IPS-20b (cell line): ENCODE data around the gene A4GALT.

Experiments used
- H3K27ac ChIP-seq: one replicate; pipeline ENCODE4 v1.5.1; 2013; ENCODE audit warnings: low read length
- H3K27me3 ChIP-seq: 2 replicates; pipeline ENCODE4 v1.6.1; 2013; ENCODE audit warnings: mild to moderate bottlenecking, low read length, inconsistent platforms; ENCODE audit not compliant: insufficient read depth
- H3K36me3 ChIP-seq: 2 replicates; pipeline ENCODE4 v1.6.1; 2013; ENCODE audit warnings: low read depth, mild to moderate bottlenecking, inconsistent platforms, low read length, moderate library complexity; ENCODE audit not compliant: insufficient read depth
- H3K4me1 ChIP-seq: 2 replicates; pipeline ENCODE4 v1.6.1; 2013; ENCODE audit warnings: mild to moderate bottlenecking, control low read depth, inconsistent platforms, low read length, moderate library complexity; ENCODE audit not compliant: insufficient read depth
- H3K4me3 ChIP-seq: 2 replicates; pipeline ENCODE4 v1.5.1; 2013; ENCODE audit warnings: mild to moderate bottlenecking, low read length, inconsistent platforms
- H3K9ac ChIP-seq: 2 replicates; pipeline ENCODE4 v1.6.1; 2013; ENCODE audit warnings: low read depth, mild to moderate bottlenecking, inconsistent platforms, low read length, moderate library complexity
- H3K9me3 ChIP-seq: 2 replicates; pipeline ENCODE4 v1.6.1; 2013; ENCODE audit warnings: mild to moderate bottlenecking, low read depth, low read length, inconsistent platforms; ENCODE audit not compliant: insufficient read depth

Gene A4GALT

DNA sequence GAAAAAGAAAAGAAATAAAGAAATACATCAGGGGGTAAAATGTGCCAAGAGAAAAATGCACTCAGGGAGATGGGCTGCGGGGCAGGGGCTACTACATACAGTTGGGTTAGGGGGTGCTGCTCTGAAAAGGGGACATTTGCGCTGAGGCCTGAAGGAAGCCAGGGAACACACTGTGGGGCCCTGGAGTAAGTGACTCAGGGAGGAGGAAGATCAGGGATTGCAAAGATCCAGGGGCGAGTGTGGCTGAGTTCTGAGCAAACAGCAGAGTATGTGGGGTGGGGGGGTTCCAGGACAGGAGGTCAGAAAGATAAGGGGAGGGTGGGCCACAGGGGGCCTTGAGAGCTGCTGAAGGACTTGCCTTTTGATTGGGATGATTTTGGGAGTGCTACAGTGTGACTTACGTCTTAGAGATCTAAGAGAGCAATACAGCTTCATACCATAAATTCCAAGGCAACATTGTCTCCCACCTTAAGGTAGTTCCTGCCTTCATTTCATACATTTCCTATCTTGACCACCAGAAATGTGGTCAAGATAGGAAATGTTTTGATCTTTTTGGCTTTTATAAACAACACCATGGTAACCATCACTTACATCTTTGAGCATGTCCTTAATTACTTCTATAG is 5.8 kb downstream of the A4GALT start:
- Histone ChIP-seq H3K36me3 (no peaks in the 10 kb centered on the region), H3K9ac (no peak overlapping the region), H3K27ac (no peak overlapping the region), H3K27me3 (peaks cover 22% of the 10 kb centered on the region), H3K4me3 (no peak overlapping the region), H3K4me1 (peaks cover 8% of the 10 kb centered on the region), H3K9me3 (no peaks in the 10 kb centered on the region)

GRCh38 chr22:42714308-42714707 is 6.4 kb downstream of the A4GALT start:
- Histone ChIP-seq H3K4me3 (no peak overlapping the region), H3K27me3 (peaks cover 16% of the 10 kb centered on the region), H3K4me1 (peaks cover 8% of the 10 kb centered on the region), H3K9me3 (no peaks in the 10 kb centered on the region), H3K9ac (no peak overlapping the region), H3K36me3 (no peaks in the 10 kb centered on the region), H3K27ac (no peak overlapping the region)

DNA sequence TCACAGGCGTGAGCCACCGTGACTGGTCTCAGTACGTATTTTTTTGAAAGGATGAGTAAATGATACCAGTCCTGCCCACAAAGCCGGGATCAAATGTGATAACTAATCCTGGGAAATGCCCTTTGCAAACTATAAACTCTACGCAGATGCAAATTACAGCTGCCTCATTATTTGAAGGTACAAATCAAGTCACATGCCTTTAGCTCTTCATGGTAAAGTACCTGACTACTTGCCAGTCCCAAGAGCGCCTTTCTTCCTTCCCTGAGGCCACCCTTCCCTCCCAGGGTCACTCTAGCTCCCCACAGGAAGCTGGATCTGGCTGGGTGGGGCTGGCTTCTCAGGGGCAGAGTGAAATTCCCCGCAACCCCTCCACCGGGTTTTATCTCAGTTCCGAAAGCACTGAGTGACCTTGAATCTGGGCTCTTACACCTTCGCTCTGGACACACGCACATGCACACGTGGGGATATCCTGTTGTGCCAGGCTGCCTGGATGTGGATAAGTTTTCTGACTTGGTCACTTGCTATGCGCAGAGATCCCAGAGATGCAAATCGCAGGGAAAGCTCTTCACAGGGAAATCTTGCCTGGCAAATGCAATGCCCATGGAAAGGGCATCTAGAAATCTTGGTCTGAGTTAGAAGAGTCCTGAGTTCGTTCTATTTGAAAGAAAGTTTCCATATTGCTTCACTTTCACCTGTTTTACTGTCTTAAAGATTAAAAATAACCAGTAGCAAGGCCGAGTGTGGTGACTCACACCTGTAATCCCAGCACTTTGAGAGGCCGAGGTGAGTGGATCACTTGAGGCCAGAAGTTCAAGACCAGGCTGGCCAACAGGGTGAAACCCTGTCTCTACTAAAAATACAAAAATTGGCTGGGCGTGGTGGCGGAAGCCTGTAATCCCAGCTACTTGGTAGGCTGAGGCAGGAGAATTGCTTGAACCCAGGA is 8.5 kb downstream of the A4GALT start:
- H3K4me3 ChIP-seq, result no peak overlapping the region
- no peaks in the 10 kb centered on the region for H3K9me3 ChIP-seq
- H3K27ac ChIP-seq, result no peak overlapping the region
- H3K27me3 ChIP-seq, result no peaks in the 10 kb centered on the region
- no peaks in the 10 kb centered on the region for H3K36me3 ChIP-seq
- H3K4me1 ChIP-seq, result peaks cover 4% of the 10 kb centered on the region
- no peak overlapping the region for H3K9ac ChIP-seq

DNA sequence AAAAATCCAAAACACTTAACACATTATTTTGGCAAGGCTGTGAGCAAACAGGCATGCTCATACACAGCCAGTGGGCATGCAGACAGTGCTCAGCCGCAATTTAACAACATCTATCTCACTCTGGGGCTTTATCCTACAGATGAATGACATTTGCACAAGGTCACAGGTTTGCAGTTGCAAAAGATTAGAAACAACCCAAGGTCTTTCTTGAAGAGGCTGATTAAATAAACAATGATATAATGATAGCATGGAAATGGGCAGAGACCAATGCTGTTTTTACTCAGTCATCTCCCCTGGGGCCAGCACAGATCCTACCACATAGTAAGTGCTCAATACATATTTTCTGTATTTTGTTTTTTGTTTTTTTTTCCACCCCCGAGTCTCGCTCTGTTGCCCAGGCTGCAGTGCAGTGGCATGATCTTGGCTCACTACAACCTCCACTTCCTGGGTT is 9.4 kb downstream of the A4GALT start:
- Histone ChIP-seq H3K36me3 (no peaks in the 10 kb centered on the region), H3K4me3 (no peak overlapping the region), H3K27me3 (no peaks in the 10 kb centered on the region), H3K27ac (no peak overlapping the region), H3K9me3 (no peaks in the 10 kb centered on the region), H3K4me1 (no peaks in the 10 kb centered on the region), H3K9ac (no peak overlapping the region)

DNA sequence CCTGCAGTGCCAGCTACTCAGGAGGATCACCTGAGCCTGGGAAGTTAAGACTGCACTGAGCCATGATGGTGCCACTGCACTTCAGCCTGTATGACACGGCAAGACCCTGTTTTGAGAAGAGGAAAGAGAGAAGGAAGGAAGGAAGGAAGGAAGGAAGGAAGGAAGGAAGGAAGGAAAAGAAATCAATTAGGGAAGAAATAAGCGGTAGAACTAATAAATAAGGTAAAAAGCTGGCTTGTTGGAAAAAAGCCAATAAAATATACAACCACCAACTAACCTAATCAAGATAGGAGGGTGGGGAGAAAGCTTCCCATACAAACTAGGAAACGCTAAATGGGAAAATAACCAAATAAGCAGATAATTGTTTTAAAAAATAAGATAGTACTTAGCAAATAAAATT is 12.3 kb downstream of the A4GALT start:
- Histone ChIP-seq H3K27ac (no peak overlapping the region), H3K36me3 (no peaks in the 10 kb centered on the region), H3K9me3 (no peaks in the 10 kb centered on the region), H3K27me3 (no peaks in the 10 kb centered on the region), H3K4me1 (no peaks in the 10 kb centered on the region), H3K4me3 (no peak overlapping the region), H3K9ac (no peak overlapping the region)

DNA sequence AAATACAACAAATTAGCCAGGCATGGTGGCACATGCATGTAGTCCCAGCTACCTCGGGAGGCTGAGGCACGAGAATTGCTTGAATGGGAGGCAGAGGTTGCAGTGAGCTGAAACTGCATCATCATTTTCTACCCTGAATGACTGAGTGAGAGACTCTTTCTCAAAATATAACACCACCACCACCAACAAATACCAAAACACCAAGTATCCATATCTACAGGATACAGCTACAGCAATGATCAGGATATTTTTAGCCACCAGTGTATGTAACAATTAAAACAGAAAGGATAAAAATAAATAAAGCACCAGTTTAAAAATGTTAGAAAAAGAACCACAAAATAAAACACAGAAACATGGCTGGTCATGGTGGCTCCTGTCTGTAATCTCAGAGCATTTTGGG is 13.2 kb downstream of the A4GALT start:
- Histone ChIP-seq H3K4me3 (no peak overlapping the region), H3K9me3 (no peaks in the 10 kb centered on the region), H3K9ac (no peak overlapping the region), H3K27me3 (no peaks in the 10 kb centered on the region), H3K27ac (no peak overlapping the region), H3K36me3 (no peaks in the 10 kb centered on the region), H3K4me1 (no peaks in the 10 kb centered on the region)

- no peaks in the 10 kb centered on the region for H3K27me3 ChIP-seq
- no peak overlapping the region for H3K4me3 ChIP-seq
- peaks cover under 1% of the 10 kb centered on the region; the same call in 1 of the 2 replicates for H3K4me1 ChIP-seq
- H3K27ac ChIP-seq, result no peak overlapping the region
- no peaks in the 10 kb centered on the region for H3K36me3 ChIP-seq
- H3K9me3 ChIP-seq, result no peaks in the 10 kb centered on the region
- no peak overlapping the region for H3K9ac ChIP-seq
These were observed 15.8 kb downstream of the A4GALT start for GRCh38 chr22:42704896-42705295.

DNA sequence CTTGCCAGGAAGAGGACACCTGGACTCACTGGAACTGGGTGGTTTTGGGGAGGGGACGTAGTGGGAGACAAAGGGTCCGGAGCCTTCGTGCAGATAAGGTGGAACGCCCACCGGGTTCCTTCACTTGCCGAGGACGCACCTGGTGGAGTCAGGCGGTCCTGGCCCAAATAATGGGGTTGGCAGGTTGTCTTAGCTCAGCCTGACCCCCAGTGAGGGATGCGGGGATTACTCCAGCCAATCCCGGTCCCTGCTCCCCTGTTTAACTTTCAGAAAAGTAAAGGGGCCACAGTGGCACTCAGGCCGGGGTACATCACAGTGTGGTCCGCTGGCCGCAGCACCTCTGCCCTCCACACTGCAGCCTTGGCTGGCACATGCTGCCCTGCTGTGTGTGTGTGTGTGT is 18.0 kb downstream of the A4GALT start:
- H3K27ac ChIP-seq, result no peak overlapping the region
- no peak overlapping the region for H3K4me3 ChIP-seq
- no peak overlapping the region for H3K9ac ChIP-seq
- no peaks in the 10 kb centered on the region for H3K36me3 ChIP-seq
- H3K27me3 ChIP-seq, result no peaks in the 10 kb centered on the region
- H3K9me3 ChIP-seq, result no peaks in the 10 kb centered on the region
- H3K4me1 ChIP-seq, result peaks cover 11% of the 10 kb centered on the region; the same call in 1 of the 2 replicates

GRCh38 chr22:42701694-42702093 is 19.0 kb downstream of the A4GALT start:
- Histone ChIP-seq H3K9ac (no peak overlapping the region), H3K4me1 (peaks cover 11% of the 10 kb centered on the region; the same call in 1 of the 2 replicates), H3K27me3 (no peaks in the 10 kb centered on the region), H3K27ac (no peak overlapping the region), H3K9me3 (no peaks in the 10 kb centered on the region), H3K36me3 (no peaks in the 10 kb centered on the region), H3K4me3 (no peak overlapping the region)

- Histone ChIP-seq H3K4me3 (no peak overlapping the region), H3K36me3 (no peaks in the 10 kb centered on the region), H3K27ac (no peak overlapping the region), H3K27me3 (no peaks in the 10 kb centered on the region), H3K9ac (no peak overlapping the region), H3K9me3 (no peaks in the 10 kb centered on the region), H3K4me1 (peaks cover 11% of the 10 kb centered on the region; the same call in 1 of the 2 replicates)
These were observed 19.8 kb downstream of the A4GALT start for GRCh38 chr22:42700901-42701300.

GRCh38 chr22:42700355-42700754 is 20.3 kb downstream of the A4GALT start:
- no peaks in the 10 kb centered on the region for H3K27me3 ChIP-seq
- H3K9me3 ChIP-seq, result no peaks in the 10 kb centered on the region
- H3K4me3 ChIP-seq, result no peak overlapping the region
- no peak overlapping the region for H3K9ac ChIP-seq
- no peak overlapping the region for H3K27ac ChIP-seq
- peaks cover 11% of the 10 kb centered on the region; the same call in 1 of the 2 replicates for H3K4me1 ChIP-seq
- H3K36me3 ChIP-seq, result no peaks in the 10 kb centered on the region

DNA sequence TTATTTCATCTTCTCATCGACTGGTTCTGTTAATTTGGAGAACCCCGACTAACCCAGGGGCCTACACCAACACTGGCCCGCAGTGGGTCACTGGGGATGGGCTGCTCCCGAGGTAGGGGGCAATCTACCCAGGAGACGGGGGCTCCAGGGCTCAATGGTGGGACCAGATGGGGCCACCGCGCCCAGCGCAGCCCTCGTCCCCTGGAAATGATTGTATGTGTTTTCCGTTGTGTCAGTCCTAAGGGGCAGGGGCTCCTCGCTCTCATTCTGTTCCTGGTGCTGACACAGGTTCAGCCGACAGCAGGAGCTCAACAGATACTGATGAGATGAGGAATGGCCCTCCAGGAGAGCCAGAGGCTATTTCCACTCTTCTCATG is 20.7 kb downstream of the A4GALT start:
- H3K36me3 ChIP-seq, result no peaks in the 10 kb centered on the region
- peaks cover 11% of the 10 kb centered on the region; the same call in 1 of the 2 replicates for H3K4me1 ChIP-seq
- H3K9me3 ChIP-seq, result no peaks in the 10 kb centered on the region
- H3K27ac ChIP-seq, result no peak overlapping the region
- H3K9ac ChIP-seq, result no peak overlapping the region
- H3K27me3 ChIP-seq, result no peaks in the 10 kb centered on the region
- no peak overlapping the region for H3K4me3 ChIP-seq
